ENCODE measurements around the gene GLRA2.

GLRA2 gene

DNA sequence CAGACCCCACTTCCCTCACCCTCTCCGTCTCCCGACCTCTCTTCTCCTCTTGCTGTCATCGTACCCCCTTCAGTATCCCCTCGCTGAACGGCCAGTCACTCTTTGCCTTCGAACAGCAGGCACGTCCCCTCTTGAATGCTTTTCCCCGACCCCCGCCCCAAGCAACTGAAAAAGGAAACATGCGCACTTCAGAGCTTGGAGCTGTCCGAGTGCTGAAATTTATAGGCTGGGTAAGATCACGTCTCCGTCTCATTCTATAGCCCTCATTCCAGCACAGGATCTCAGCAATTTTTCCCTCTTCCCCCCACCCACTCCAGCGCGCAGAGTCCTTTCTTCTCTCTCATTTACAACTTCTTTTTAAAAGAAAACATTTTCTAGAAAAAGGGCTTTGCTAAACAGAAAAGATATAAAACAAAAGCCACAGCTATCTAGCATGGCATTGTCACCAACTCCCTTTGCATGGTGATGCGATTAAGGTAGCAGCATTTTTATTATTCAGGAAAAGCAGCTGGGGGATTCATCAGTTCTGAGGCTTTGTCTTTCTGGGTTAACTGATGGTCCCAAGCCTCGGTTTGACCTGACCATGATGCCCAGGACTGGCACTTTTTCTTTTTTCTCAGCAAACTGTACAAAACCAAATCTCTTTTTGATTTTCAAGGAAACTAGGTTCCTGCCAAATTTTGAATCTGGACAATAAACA lies at the start of gene GLRA2:
GLRA2 (plus strand) TSS at position 247 of the 700 bp plus-strand sequence. CDS start 522 bp downstream, outside the sequence.
- no peaks in the 10 kb centered on the region for H3K36me3 ChIP-seq (ENCODE audit: low read length)
- no peak within 1 kb of the TSS for H2AFZ ChIP-seq (ENCODE audit: low read depth, low read length, severe bottlenecking)
- H3K9ac ChIP-seq (ENCODE audit: low read length): no peak within 1 kb of the TSS
- H4K20me1 ChIP-seq (ENCODE audit: low read depth, low read length): no peaks in the 10 kb centered on the region
- TF ChIP-seq EZH2phosphoT487 (conservative IDR thresholded peaks at IDR 0.05; ENCODE audit: low read length): no peak
- TF ChIP-seq, protein P1, sequence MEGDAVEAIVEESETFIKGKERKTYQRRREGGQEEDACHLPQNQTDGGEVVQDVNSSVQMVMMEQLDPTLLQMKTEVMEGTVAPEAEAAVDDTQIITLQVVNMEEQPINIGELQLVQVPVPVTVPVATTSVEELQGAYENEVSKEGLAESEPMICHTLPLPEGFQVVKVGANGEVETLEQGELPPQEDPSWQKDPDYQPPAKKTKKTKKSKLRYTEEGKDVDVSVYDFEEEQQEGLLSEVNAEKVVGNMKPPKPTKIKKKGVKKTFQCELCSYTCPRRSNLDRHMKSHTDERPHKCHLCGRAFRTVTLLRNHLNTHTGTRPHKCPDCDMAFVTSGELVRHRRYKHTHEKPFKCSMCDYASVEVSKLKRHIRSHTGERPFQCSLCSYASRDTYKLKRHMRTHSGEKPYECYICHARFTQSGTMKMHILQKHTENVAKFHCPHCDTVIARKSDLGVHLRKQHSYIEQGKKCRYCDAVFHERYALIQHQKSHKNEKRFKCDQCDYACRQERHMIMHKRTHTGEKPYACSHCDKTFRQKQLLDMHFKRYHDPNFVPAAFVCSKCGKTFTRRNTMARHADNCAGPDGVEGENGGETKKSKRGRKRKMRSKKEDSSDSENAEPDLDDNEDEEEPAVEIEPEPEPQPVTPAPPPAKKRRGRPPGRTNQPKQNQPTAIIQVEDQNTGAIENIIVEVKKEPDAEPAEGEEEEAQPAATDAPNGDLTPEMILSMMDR (IDR thresholded peaks at IDR 0.05; ENCODE audit: insufficient read depth, low read length, poor library complexity, severe bottlenecking): no peak
- H3K27ac ChIP-seq (ENCODE audit: low read depth, low read length): no peak within 1 kb of the TSS
- H3K27me3 ChIP-seq (ENCODE audit: low read length): no peaks in the 10 kb centered on the region
- H3F3A ChIP-seq (ENCODE audit: insufficient read depth): no peaks in the 10 kb centered on the region
- H3K4me3 ChIP-seq (ENCODE audit: insufficient read depth, low read length, poor library complexity, severe bottlenecking): no peak within 1 kb of the TSS
- H3K79me2 ChIP-seq (ENCODE audit: insufficient read depth, low read length): no peaks in the 10 kb centered on the region
- no peak within 1 kb of the TSS for H3K4me2 ChIP-seq (ENCODE audit: low read depth, low read length, poor library complexity, severe bottlenecking)
- H3K9me2 ChIP-seq (replicated peaks; ENCODE audit: insufficient read depth, low read length): no peaks in the 10 kb centered on the region
- no peaks in the 10 kb centered on the region for H3K9me3 ChIP-seq (ENCODE audit: insufficient read depth, low read length)

DNA sequence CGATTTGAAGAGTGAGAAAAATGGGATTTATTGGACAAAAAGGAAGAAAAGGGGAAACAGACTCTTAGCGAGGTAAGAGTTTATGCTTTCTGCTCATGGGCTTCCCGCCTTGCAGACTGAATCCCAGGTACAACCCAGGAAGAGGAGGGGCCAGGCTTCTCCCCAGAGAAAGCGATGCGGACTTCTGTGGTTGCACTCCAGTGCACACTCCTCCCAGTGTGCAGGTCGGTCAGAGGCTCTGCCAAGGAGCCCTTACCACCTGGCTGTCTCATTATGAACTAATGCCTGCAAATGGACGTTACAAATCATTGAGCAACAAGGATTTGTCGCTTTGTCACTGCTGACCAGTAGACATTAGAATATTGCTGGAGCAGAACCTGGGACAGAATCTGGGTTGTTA lies 39.9 kb upstream of the GLRA2 start:
- Histone ChIP-seq H3K9ac (ENCODE audit: low read length) (no peak overlapping the region), H3K79me2 (ENCODE audit: insufficient read depth, low read length) (no peaks in the 10 kb centered on the region), H2AFZ (ENCODE audit: low read depth, low read length, severe bottlenecking) (no peak overlapping the region), H3K27me3 (ENCODE audit: low read length) (no peaks in the 10 kb centered on the region), H3K9me2 (replicated peaks; ENCODE audit: insufficient read depth, low read length) (no peaks in the 10 kb centered on the region), H3K36me3 (ENCODE audit: low read length) (no peaks in the 10 kb centered on the region), H3K4me2 (ENCODE audit: low read depth, low read length, poor library complexity, severe bottlenecking) (no peak overlapping the region), H3F3A (ENCODE audit: insufficient read depth) (no peaks in the 10 kb centered on the region), H3K9me3 (ENCODE audit: insufficient read depth, low read length) (no peaks in the 10 kb centered on the region), H4K20me1 (ENCODE audit: low read depth, low read length) (no peaks in the 10 kb centered on the region), H3K4me3 (ENCODE audit: insufficient read depth, low read length, poor library complexity, severe bottlenecking) (no peak overlapping the region), H3K27ac (ENCODE audit: low read depth, low read length) (no peak overlapping the region)
- no peak for TF ChIP-seq EZH2phosphoT487 (conservative IDR thresholded peaks at IDR 0.05; ENCODE audit: low read length)
- TF ChIP-seq, protein P1 (IDR thresholded peaks at IDR 0.05; ENCODE audit: insufficient read depth, low read length, poor library complexity, severe bottlenecking): no peak

DNA sequence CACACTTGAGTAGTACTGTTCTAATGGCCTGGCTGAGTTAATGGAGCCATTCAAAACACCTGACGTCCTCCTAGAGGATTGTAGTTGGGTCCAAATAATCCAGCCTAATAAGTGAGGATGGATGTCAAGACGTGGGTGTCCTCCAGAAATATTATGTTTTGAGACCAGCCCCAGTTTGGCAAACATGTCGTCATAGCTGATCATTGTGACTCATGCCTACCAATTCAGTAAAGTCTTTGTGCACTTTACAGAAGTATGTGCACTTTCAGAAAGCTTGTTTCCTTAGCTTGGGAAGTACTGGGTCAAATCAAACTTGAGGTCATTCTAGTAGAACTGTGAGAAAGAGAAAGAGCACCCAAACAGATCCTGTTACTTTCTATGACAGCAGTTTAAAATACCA lies 37.6 kb upstream of the GLRA2 start:
- no peaks in the 10 kb centered on the region for H3K27me3 ChIP-seq (ENCODE audit: low read length)
- H3K36me3 ChIP-seq (ENCODE audit: low read length): no peaks in the 10 kb centered on the region
- H3K79me2 ChIP-seq (ENCODE audit: insufficient read depth, low read length): no peaks in the 10 kb centered on the region
- H3K9ac ChIP-seq (ENCODE audit: low read length): no peak overlapping the region
- H2AFZ ChIP-seq (ENCODE audit: low read depth, low read length, severe bottlenecking): no peak overlapping the region
- H3K9me3 ChIP-seq (ENCODE audit: insufficient read depth, low read length): no peaks in the 10 kb centered on the region
- no peaks in the 10 kb centered on the region for H3F3A ChIP-seq (ENCODE audit: insufficient read depth)
- no peak overlapping the region for H3K4me2 ChIP-seq (ENCODE audit: low read depth, low read length, poor library complexity, severe bottlenecking)
- no peaks in the 10 kb centered on the region for H3K9me2 ChIP-seq (replicated peaks; ENCODE audit: insufficient read depth, low read length)
- H4K20me1 ChIP-seq (ENCODE audit: low read depth, low read length): no peaks in the 10 kb centered on the region
- no peak overlapping the region for H3K27ac ChIP-seq (ENCODE audit: low read depth, low read length)
- no peak overlapping the region for H3K4me3 ChIP-seq (ENCODE audit: insufficient read depth, low read length, poor library complexity, severe bottlenecking)
- no peak for TF ChIP-seq EZH2phosphoT487 (conservative IDR thresholded peaks at IDR 0.05; ENCODE audit: low read length)
- TF ChIP-seq, protein P1 (IDR thresholded peaks at IDR 0.05; ENCODE audit: insufficient read depth, low read length, poor library complexity, severe bottlenecking): no peak
